Spinal cord (tissue), 10 donors: ENCODE measurements around the gene FRYL. TPM values are rescaled to one million over a fixed set of nuclear protein-coding genes. Genes with fewer than 3 reads are reported as not detected.
"Not testable (repeated sequence)": the region's sequence is repeated elsewhere in the genome, so short reads cannot be mapped to it uniquely, and the experiment has no call there.

Source experiments
- DNase-seq, 6 donors: peaks; one replicate each; pipeline versions ENCODE4 v3.0.0 to v3.0.0-alpha.2; 2013 to 2015; ENCODE audit warnings: low spot score in 6 of 6, low read depth in 4 of 6
- H3K27ac ChIP-seq: one replicate; pipeline ENCODE4 v1.5.1; 2013; ENCODE audit warnings: low read depth, low read length, control low read depth
- H3K27me3 ChIP-seq: one replicate; pipeline ENCODE4 v1.6.1; 2013; ENCODE audit warnings: low read length; ENCODE audit not compliant: control insufficient read depth, insufficient read depth
- H3K36me3 ChIP-seq: one replicate; pipeline ENCODE4 v1.6.1; 2013; ENCODE audit warnings: low read length; ENCODE audit not compliant: control insufficient read depth, insufficient read depth
- H3K4me1 ChIP-seq: one replicate; pipeline ENCODE4 v1.6.1; 2013; ENCODE audit warnings: low read length; ENCODE audit not compliant: control insufficient read depth, insufficient read depth
- H3K4me3 ChIP-seq: one replicate; pipeline ENCODE4 v1.5.1; 2013; ENCODE audit warnings: low read depth, low read length, control low read depth
- H3K9me3 ChIP-seq: one replicate; pipeline ENCODE4 v1.6.1; 2013; ENCODE audit warnings: low read length; ENCODE audit not compliant: control insufficient read depth, insufficient read depth
- WGBS: methylation state at CpG from one replicate; pipeline ENCODE4 v1.1.5; 2013; ENCODE audit warnings: missing lambda C conversion rate; ENCODE audit not compliant: insufficient coverage; 5-methylcytosine and 5-hydroxymethylcytosine counted together
- polyA plus RNA-seq, 2 donors: library from polyadenylated mRNA; unstranded; fragments of 120-200 nt; gene quantifications; one replicate each; pipeline ENCODE4 v1.2.1, GENCODE V29; 2013; ENCODE audit not compliant: insufficient read length in 2 of 2
- total RNA-seq, 2 donors: library from RNA; depleted of rRNA in 1 of 2; stranded (reverse); fragments of 120-200 nt in 1 of 2; fragments of >200 nt in 1 of 2; gene quantifications; one replicate each; pipeline versions ENCODE4 v1.2.3 to v1.2.4, GENCODE V29; 2013 to 2014
- donor health status: healthy.

Gene FRYL
- total and polyA plus RNA-seq, 4 donors: 27.0 to 120 (median 55.7) TPM

- H3K9me3 ChIP-seq, H3K4me1 ChIP-seq, DNase-seq, H3K27me3 ChIP-seq, H3K4me3 ChIP-seq, H3K27ac ChIP-seq, H3K36me3 ChIP-seq: not testable (repeated sequence)
- WGBS: 87% methylated on average over 13 of the region's 15 CpGs
These were observed 51.1 kb downstream of the FRYL start for GRCh38 chr4:48728906-48729496.

GRCh38 chr4:48727666-48728459 lies 52.2 kb downstream of the FRYL start:
- Histone ChIP-seq H3K27me3 (no peaks in the 10 kb centered on the region), H3K36me3 (no peaks in the 10 kb centered on the region), H3K4me3 (no peak overlapping the region), H3K4me1 (no peaks in the 10 kb centered on the region), H3K9me3 (no peaks in the 10 kb centered on the region), H3K27ac (no peak overlapping the region)
- WGBS: 100% methylated on average over 1 of the region's 2 CpGs
- DNase-seq: no peak

GRCh38 chr4:48725414-48725813 lies 54.7 kb downstream of the FRYL start:
- WGBS: 80% methylated on average over 4 of the region's 7 CpGs
- no peaks in the 10 kb centered on the region for H3K4me1 ChIP-seq
- no peaks in the 10 kb centered on the region for H3K9me3 ChIP-seq
- H3K27ac ChIP-seq: no peak overlapping the region
- peak in 1 of 6 donors; percentile 10 for DNase-seq
- H3K4me3 ChIP-seq: no peak overlapping the region
- no peaks in the 10 kb centered on the region for H3K27me3 ChIP-seq
- H3K36me3 ChIP-seq: no peaks in the 10 kb centered on the region

- Histone ChIP-seq H3K4me1 (no peaks in the 10 kb centered on the region), H3K36me3 (no peaks in the 10 kb centered on the region), H3K27ac (no peak overlapping the region), H3K4me3 (no peak overlapping the region), H3K27me3 (no peaks in the 10 kb centered on the region), H3K9me3 (no peaks in the 10 kb centered on the region)
- 25% methylated on average over 1 of the region's 5 CpGs for WGBS
- no peak for DNase-seq
These were observed 57.3 kb downstream of the FRYL start for GRCh38 chr4:48722509-48723446.

- H3K27me3 ChIP-seq: no peaks in the 10 kb centered on the region
- H3K9me3 ChIP-seq: no peaks in the 10 kb centered on the region
- no peak for DNase-seq
- WGBS: no CpG with 5 or more reads among the region's 2 CpGs
- no peak overlapping the region for H3K4me3 ChIP-seq
- H3K36me3 ChIP-seq: no peaks in the 10 kb centered on the region
- H3K4me1 ChIP-seq: no peaks in the 10 kb centered on the region
- H3K27ac ChIP-seq: no peak overlapping the region
These were observed 59.6 kb downstream of the FRYL start for GRCh38 chr4:48720459-48720858.

GRCh38 chr4:48718818-48719465 lies 61.1 kb downstream of the FRYL start:
- no peaks in the 10 kb centered on the region for H3K4me1 ChIP-seq
- no peaks in the 10 kb centered on the region for H3K9me3 ChIP-seq
- no peaks in the 10 kb centered on the region for H3K27me3 ChIP-seq
- H3K27ac ChIP-seq: no peak overlapping the region
- DNase-seq: no peak
- WGBS: 78% methylated on average over 3 of the region's 5 CpGs
- no peaks in the 10 kb centered on the region for H3K36me3 ChIP-seq
- no peak overlapping the region for H3K4me3 ChIP-seq

- H3K27ac ChIP-seq, H3K4me1 ChIP-seq, H3K36me3 ChIP-seq, H3K9me3 ChIP-seq, H3K4me3 ChIP-seq, H3K27me3 ChIP-seq, DNase-seq: not testable (repeated sequence)
- no CpG with 5 or more reads among the region's 5 CpGs for WGBS
These were observed 63.8 kb downstream of the FRYL start for GRCh38 chr4:48716285-48716684.

- Histone ChIP-seq H3K36me3 (peaks cover 8% of the 10 kb centered on the region), H3K4me3 (no peak overlapping the region), H3K4me1 (no peaks in the 10 kb centered on the region), H3K27me3 (no peaks in the 10 kb centered on the region), H3K27ac (no peak overlapping the region), H3K9me3 (no peaks in the 10 kb centered on the region)
- no CpG with 5 or more reads among the region's 8 CpGs for WGBS
- no peak for DNase-seq
These were observed 69.5 kb downstream of the FRYL start for GRCh38 chr4:48710446-48711209.

GRCh38 chr4:48709901-48710300 lies 70.2 kb downstream of the FRYL start:
- H3K4me1 ChIP-seq: no peaks in the 10 kb centered on the region
- peaks cover 8% of the 10 kb centered on the region for H3K36me3 ChIP-seq
- H3K4me3 ChIP-seq: no peak overlapping the region
- no peaks in the 10 kb centered on the region for H3K9me3 ChIP-seq
- no CpG with 5 or more reads among the region's 1 CpG for WGBS
- no peaks in the 10 kb centered on the region for H3K27me3 ChIP-seq
- peak in 1 of 6 donors; percentile 28 for DNase-seq
- H3K27ac ChIP-seq: no peak overlapping the region
